Measurements from ENCODE around the gene MRPL38. TPM values are rescaled to one million over a fixed set of nuclear protein-coding genes. Genes with fewer than 3 reads are reported as not detected.

The MRPL38 gene
- total RNA-seq, 1 experiment from 2014 or later, result 219 TPM

DNA sequence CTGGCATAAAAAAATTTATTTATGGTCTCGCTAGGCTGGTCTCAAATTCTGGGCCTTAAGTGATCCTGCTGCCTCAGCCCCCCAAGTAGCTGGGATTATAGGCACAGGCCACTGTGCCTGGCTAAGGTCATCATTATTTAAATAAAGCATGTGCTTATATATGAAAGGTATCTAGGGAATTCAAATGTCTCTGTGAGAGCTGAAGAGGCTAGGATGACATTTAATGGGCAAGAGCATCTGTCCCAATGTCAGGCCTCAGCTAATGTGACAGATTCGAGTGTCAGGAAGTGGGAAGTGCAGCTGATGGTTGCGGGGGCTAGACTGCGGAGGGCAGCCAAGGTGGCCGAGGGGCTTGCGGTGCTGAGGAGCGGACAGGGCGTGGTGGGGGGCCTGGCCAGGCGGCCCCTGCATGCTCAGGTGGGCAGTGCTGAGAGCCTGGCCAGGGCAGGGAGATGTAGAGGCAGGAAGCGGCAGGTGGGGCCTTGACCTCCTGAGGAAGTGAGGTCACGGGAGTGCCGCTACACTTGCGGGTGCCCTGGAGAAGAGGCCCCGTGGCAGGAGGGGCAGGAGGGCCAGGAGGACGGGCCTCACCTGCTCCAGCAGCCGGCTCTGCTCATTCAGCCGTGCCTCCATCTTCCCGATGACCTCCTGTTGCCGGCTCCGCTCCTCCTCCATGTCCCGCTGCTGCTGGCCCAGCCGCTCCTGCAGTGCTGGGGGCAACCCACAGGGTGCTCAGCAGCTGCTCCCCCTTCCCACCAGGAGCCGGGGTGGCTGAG lies 12.6 kb upstream of the MRPL38 start:
- Histone ChIP-seq H4K20me1 (ENCODE audit: insufficient read depth) (no peaks in the 10 kb centered on the region), H3K4me2 (ENCODE audit: low read length) (no peak overlapping the region), H2AFZ (ENCODE audit: low read depth, low read length, poor library complexity, severe bottlenecking) (no peak overlapping the region), H3K9ac (ENCODE audit: low read length) (no peak overlapping the region), H3K4me3 (replicated peaks in 1 of 2; ENCODE audit: low read depth in 1 of 2, low read length in 2 of 2) (no peak overlapping the region), H3K27me3 (ENCODE audit: insufficient read depth, low read length) (no peaks in the 10 kb centered on the region), H3K9me2 (ENCODE audit: insufficient read depth) (no peaks in the 10 kb centered on the region), H3K36me3 (ENCODE audit: control insufficient read depth in 1 of 2, insufficient read depth in 2 of 2, low read length in 2 of 2) (no peaks in the 10 kb centered on the region), H3K27ac (ENCODE audit: low read depth, low read length) (no peak overlapping the region; the same call in 1 of the 2 replicates), H3K4me1 (ENCODE audit: control insufficient read depth in 1 of 2, insufficient read depth in 2 of 2, low read length in 2 of 2) (peaks cover 0 to 9% of the 10 kb centered on the region in 2 experiments; a peak in 2 of 4 replicates), H3K9me3 (ENCODE audit: control insufficient read depth in 1 of 2, insufficient read depth in 1 of 2, low read depth in 1 of 2, low read length in 2 of 2) (no peaks in the 10 kb centered on the region), H3K79me2 (ENCODE audit: insufficient read depth, low read length) (no peaks in the 10 kb centered on the region)
- BruUV-seq (replicated peaks), result no TSS peak
- ATAC-seq, result no peak
- intact Hi-C loops (cut with micrococcal nuclease), result no loop called here
- TF ChIP-seq JUND (IDR thresholded peaks at IDR 0.05), result no peak
- TF ChIP-seq SIN3A (IDR thresholded peaks at IDR 0.05; ENCODE audit: low read depth), result no peak
- no peak for TF ChIP-seq FOSL1 (IDR thresholded peaks at IDR 0.05; ENCODE audit: low read depth)
- TF ChIP-seq EZH2phosphoT487 (IDR thresholded peaks at IDR 0.05; ENCODE audit: borderline replicate concordance), result no peak
- TF ChIP-seq, protein P1, sequence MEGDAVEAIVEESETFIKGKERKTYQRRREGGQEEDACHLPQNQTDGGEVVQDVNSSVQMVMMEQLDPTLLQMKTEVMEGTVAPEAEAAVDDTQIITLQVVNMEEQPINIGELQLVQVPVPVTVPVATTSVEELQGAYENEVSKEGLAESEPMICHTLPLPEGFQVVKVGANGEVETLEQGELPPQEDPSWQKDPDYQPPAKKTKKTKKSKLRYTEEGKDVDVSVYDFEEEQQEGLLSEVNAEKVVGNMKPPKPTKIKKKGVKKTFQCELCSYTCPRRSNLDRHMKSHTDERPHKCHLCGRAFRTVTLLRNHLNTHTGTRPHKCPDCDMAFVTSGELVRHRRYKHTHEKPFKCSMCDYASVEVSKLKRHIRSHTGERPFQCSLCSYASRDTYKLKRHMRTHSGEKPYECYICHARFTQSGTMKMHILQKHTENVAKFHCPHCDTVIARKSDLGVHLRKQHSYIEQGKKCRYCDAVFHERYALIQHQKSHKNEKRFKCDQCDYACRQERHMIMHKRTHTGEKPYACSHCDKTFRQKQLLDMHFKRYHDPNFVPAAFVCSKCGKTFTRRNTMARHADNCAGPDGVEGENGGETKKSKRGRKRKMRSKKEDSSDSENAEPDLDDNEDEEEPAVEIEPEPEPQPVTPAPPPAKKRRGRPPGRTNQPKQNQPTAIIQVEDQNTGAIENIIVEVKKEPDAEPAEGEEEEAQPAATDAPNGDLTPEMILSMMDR (IDR thresholded peaks at IDR 0.05 in 2 of 3, conservative IDR thresholded peaks at IDR 0.05 in 1 of 3; ENCODE audit: borderline replicate concordance in 1 of 3, insufficient read depth in 1 of 3, low read depth in 2 of 3, low read length in 2 of 3), result no peak
- no peak for TF ChIP-seq POLR2A (IDR thresholded peaks at IDR 0.05; ENCODE audit: borderline replicate concordance, extremely low read depth, insufficient read depth, insufficient read length)
- TF ChIP-seq, protein P2, sequence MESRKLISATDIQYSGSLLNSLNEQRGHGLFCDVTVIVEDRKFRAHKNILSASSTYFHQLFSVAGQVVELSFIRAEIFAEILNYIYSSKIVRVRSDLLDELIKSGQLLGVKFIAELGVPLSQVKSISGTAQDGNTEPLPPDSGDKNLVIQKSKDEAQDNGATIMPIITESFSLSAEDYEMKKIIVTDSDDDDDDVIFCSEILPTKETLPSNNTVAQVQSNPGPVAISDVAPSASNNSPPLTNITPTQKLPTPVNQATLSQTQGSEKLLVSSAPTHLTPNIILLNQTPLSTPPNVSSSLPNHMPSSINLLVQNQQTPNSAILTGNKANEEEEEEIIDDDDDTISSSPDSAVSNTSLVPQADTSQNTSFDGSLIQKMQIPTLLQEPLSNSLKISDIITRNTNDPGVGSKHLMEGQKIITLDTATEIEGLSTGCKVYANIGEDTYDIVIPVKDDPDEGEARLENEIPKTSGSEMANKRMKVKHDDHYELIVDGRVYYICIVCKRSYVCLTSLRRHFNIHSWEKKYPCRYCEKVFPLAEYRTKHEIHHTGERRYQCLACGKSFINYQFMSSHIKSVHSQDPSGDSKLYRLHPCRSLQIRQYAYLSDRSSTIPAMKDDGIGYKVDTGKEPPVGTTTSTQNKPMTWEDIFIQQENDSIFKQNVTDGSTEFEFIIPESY (IDR thresholded peaks at IDR 0.05; ENCODE audit: extremely low read depth, insufficient replicate concordance, low read length), result no peak
- TF ChIP-seq YY1 (IDR thresholded peaks at IDR 0.05; ENCODE audit: extremely low read depth, insufficient replicate concordance, low read depth, low read length), result no peak
- TF ChIP-seq TCF7L2 (IDR thresholded peaks at IDR 0.05; ENCODE audit: borderline replicate concordance, extremely low read depth, insufficient read depth, insufficient read length), result no peak
- ChIA-PET POLR2A (interaction anchor here (0.8 kb wide), 1 partner anchor 24 kb away, joined by 3 read pairs; the partner anchor contains the start of gene FBF1), RAD21 (ENCODE audit: low non-redundant PET in 1 of 2, low total read pairs in 2 of 2, uncharacterized antibody in 2 of 2, unreplicated experiment in 2 of 2) (no interaction called here), CTCF (interaction anchor here (1.8 to 3.5 kb wide), 2 partner anchors 9 to 10 kb away, joined by 3 to 10 read pairs; no protein-coding TSS in a partner anchor)
- DNase-seq (ENCODE audit: low read depth, low spot score), result no peak
